HepG2 (cell line): ENCODE results near the gene ULK3. TPM values are rescaled to one million over a fixed set of nuclear protein-coding genes. Genes with fewer than 3 reads are reported as not detected.

Experiments used
- ATAC-seq: fragments of 200-7000 bp; cut with Tn5 transposase; 3 replicates; pipeline ENCODE4 v1.9.1; 2020; ENCODE audit warnings: mild to moderate bottlenecking, moderate library complexity
- BruUV-seq: library from RNA; stranded (reverse); fragments of 400-500 nt; replicated peaks from 2 replicates; lab custom pipeline; 2021; lab: Mats Ljungman, UMichigan
- CTCF ChIA-PET: fragments of 300-600 bp; formaldehyde crosslinking; extraction: SDS; loops from one replicate; lab custom pipeline; 2021; ENCODE audit warnings: low total read pairs, inconsistent platforms, low intra/inter-chr PET ratio; lab: Yijun Ruan, JAX
- POLR2A ChIA-PET: fragments of 350-600 bp; sonication (Branson Sonifier 250); formaldehyde crosslinking; loops from one replicate; lab custom pipeline; 2020; ENCODE audit warnings: antibody characterized with exemption, inconsistent platforms; lab: Yijun Ruan, JAX
- DNase-seq: peaks from one replicate; pipeline ENCODE4 v3.0.0-alpha.2; 2015; ENCODE audit warnings: low spot score
- FAIRE-seq: peaks from 3 replicates; lab custom pipeline; 2011; peaks lifted over from hg19 to GRCh38; lab: Jason Lieb, UNC
- H2AFZ ChIP-seq: one replicate; pipeline ENCODE4 v1.6.1; 2011; ENCODE audit warnings: low read length, inconsistent platforms
- H3K27ac ChIP-seq: fragments of 300-600 bp; 3 replicates; pipeline ENCODE4 v1.8.0; 2011; ENCODE audit warnings: mixed run types, mild to moderate bottlenecking, mixed read lengths, low read length, inconsistent platforms; ENCODE audit not compliant: insufficient read depth; ENCODE audit errors: extremely low read length
- H3K27me3 ChIP-seq, 2 experiments: fragments of 200-600 bp in 1 of 2; 2 replicates in 1 of 2; 3 replicates in 1 of 2; pipeline versions ENCODE4 v1.6.0 to v1.8.0; 2011; ENCODE audit warnings: low read length in 2 of 2, mild to moderate bottlenecking in 2 of 2, moderate library complexity in 2 of 2, inconsistent platforms in 1 of 2; ENCODE audit not compliant: insufficient read depth in 2 of 2, control insufficient read depth in 1 of 2
- H3K36me3 ChIP-seq, 2 experiments: fragments of 200-600 bp in 1 of 2; replicated peaks in 1 of 2; 2 replicates in 1 of 2; 3 replicates in 1 of 2; pipeline versions ENCODE4 v1.5.1 to v1.8.0; 2011; ENCODE audit warnings: low read length in 2 of 2, inconsistent platforms in 1 of 2; ENCODE audit not compliant: insufficient read depth in 2 of 2, control insufficient read depth in 1 of 2
- H3K4me1 ChIP-seq: 2 replicates; pipeline ENCODE4 v1.5.1; 2012; ENCODE audit warnings: low read length, inconsistent platforms; ENCODE audit not compliant: insufficient read depth
- H3K4me2 ChIP-seq: 2 replicates; pipeline ENCODE4 v1.6.0; 2011; ENCODE audit warnings: low read depth, low read length, inconsistent platforms
- H3K4me3 ChIP-seq, 3 experiments: fragments of 200-600 bp in 1 of 3; sonication (generic), shearing (Covaris generic) in 1 of 3; replicated peaks in 1 of 3; 2 replicates each; pipeline ENCODE4 v1.5.1; 2011 to 2016; ENCODE audit warnings: low read length in 3 of 3, inconsistent platforms in 2 of 3, low read depth in 2 of 3, mild to moderate bottlenecking in 2 of 3, control low read depth in 1 of 3, mixed read lengths in 1 of 3; ENCODE audit not compliant: insufficient read depth in 1 of 3
- H3K79me2 ChIP-seq: one replicate; pipeline ENCODE4 v1.6.1; 2011; ENCODE audit warnings: low read length, inconsistent platforms; ENCODE audit not compliant: insufficient read depth
- H3K9ac ChIP-seq: 2 replicates; pipeline ENCODE4 v1.6.0; 2011; ENCODE audit warnings: mild to moderate bottlenecking, low read depth, low read length, inconsistent platforms; ENCODE audit not compliant: insufficient read depth
- H3K9me3 ChIP-seq: 2 replicates; pipeline ENCODE4 v1.5.1; 2012; ENCODE audit warnings: mild to moderate bottlenecking, low read length
- H4K20me1 ChIP-seq: 2 replicates; pipeline ENCODE4 v1.6.0; 2011; ENCODE audit warnings: inconsistent platforms, mild to moderate bottlenecking, low read length, moderate library complexity; ENCODE audit not compliant: insufficient read depth
- MXD3 ChIP-seq: IDR thresholded peaks from 2 replicates; pipeline ENCODE4 v1.6.1; 2016; ENCODE audit warnings: mild to moderate bottlenecking, missing biosample characterization, missing genetic modification reagents
- NR1H2 ChIP-seq: sonication (generic); formaldehyde crosslinking; IDR thresholded peaks from 2 replicates; pipeline ENCODE4 v1.8.1; 2022; ENCODE audit warnings: low read depth, missing genetic modification reagents, borderline replicate concordance
- PHF21A ChIP-seq: sonication (generic); formaldehyde crosslinking; IDR thresholded peaks from 2 replicates; pipeline ENCODE4 v1.5.0; 2020; ENCODE audit warnings: mild to moderate bottlenecking, missing genetic modification reagents
- ZNF263 ChIP-seq: sonication (generic); formaldehyde crosslinking; IDR thresholded peaks from 2 replicates; pipeline ENCODE4 v1.4.0; 2020; ENCODE audit warnings: missing genetic modification reagents
- WGBS: methylation state at CpG from one replicate; pipeline ENCODE4 v1.1.6; 2017; ENCODE audit warnings: low lambda C conversion rate; 5-methylcytosine and 5-hydroxymethylcytosine counted together
- in situ Hi-C: cut with HindIII; loops from 2 replicates; pipeline ENCODE4 v1.10.0; 2017; ENCODE audit warnings: low pct_unique_long_range_greater_than_20kb; ENCODE audit not compliant: extremely low pct_ligation_motif_present
- intact Hi-C: fragments of 100-400 bp; cut with micrococcal nuclease; formaldehyde crosslinking; loops from one replicate; pipeline ENCODE4 v1.10.0; 2022; ENCODE audit not compliant: unreplicated experiment
- polyA plus RNA-seq, 8 experiments: library from polyadenylated mRNA; depleted of rRNA in 3 of 8; stranded (reverse) in 7 of 8; unstranded in 1 of 8; fragments of >200 nt; fragmentation: Illumina TruSeq in 4 of 8; extraction: Trizol in 4 of 8; gene quantifications; 2 replicates each; pipeline versions ENCODE4 v1.2.1 to v1.2.3, GENCODE V29; 2011 to 2016; ENCODE audit warnings: low read depth in 4 of 8, missing spikeins in 1 of 8, mixed read lengths in 1 of 8; ENCODE audit not compliant: insufficient read depth in 1 of 8
- total RNA-seq, 5 experiments: library from RNA; depleted of rRNA; stranded (reverse); fragments of >200 nt; fragmentation: Illumina TruSeq; extraction: Trizol; gene quantifications; 2 replicates each; pipeline ENCODE4 v1.2.3, GENCODE V29; 2016; ENCODE audit warnings: low read depth in 1 of 5
- TF ChIP-seq, protein P1 (sequence below): fragments of 450-650 bp; IDR thresholded peaks from 2 replicates; pipeline ENCODE4 v1.6.1; 2016

Gene ULK3
- total and polyA plus RNA-seq, 2 of the 13 experiments (the other 11 are each of a cell fraction or from before 2014, with no cell fraction given): 15.2 to 23.7 TPM

GRCh38 chr15:74840851-74841775, 1.8 kb downstream of the ULK3 start:
- H4K20me1 ChIP-seq: no peaks in the 10 kb centered on the region
- CTCF ChIA-PET: no interaction called here
- no peak for FAIRE-seq

More at GRCh38 chr15:74840851-74841775, 1.8 kb downstream of the ULK3 start:
- Histone ChIP-seq H3K9me3 (no peaks in the 10 kb centered on the region), H3K27ac (no peak overlapping the region), H3K36me3 (peaks cover 6 to 17% of the 10 kb centered on the region in 2 experiments; a peak in 4 of 5 replicates), H3K4me3 (no peak overlapping the region), H3K9ac (no peak overlapping the region), H2AFZ (no peak overlapping the region), H3K4me2 (no peak overlapping the region), H3K79me2 (no peaks in the 10 kb centered on the region), H3K4me1 (peaks cover 22% of the 10 kb centered on the region), H3K27me3 (no peaks in the 10 kb centered on the region)
- no TSS peak for BruUV-seq
- DNase-seq (no peak), ATAC-seq (no peak)
- in situ Hi-C loops (no loop called here), intact Hi-C loops (no loop called here)
- TF ChIP-seq, protein P1, sequence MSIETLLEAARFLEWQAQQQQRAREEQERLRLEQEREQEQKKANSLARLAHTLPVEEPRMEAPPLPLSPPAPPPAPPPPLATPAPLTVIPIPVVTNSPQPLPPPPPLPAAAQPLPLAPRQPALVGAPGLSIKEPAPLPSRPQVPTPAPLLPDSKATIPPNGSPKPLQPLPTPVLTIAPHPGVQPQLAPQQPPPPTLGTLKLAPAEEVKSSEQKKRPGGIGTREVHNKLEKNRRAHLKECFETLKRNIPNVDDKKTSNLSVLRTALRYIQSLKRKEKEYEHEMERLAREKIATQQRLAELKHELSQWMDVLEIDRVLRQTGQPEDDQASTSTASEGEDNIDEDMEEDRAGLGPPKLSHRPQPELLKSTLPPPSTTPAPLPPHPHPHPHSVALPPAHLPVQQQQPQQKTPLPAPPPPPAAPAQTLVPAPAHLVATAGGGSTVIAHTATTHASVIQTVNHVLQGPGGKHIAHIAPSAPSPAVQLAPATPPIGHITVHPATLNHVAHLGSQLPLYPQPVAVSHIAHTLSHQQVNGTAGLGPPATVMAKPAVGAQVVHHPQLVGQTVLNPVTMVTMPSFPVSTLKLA: no peak
- TF ChIP-seq PHF21A (CRISPR knock-in tag) (no peak), NR1H2 (CRISPR knock-in tag) (no peak), ZNF263 (no peak), MXD3 (CRISPR knock-in tag) (no peak)
- WGBS: 81% methylated on average over 8 of the region's 9 CpGs
- POLR2A ChIA-PET: no interaction called here
